ENCODE results near the gene FHL3.

- TF ChIP-seq CTCF (IDR thresholded peaks at IDR 0.05) (no peak), EZH2 (IDR thresholded peaks at IDR 0.05; ENCODE audit: borderline replicate concordance, insufficient read depth, low read depth, low read length, poor library complexity, severe bottlenecking) (no peak)
Observed at GRCh38 chr1:38005195-38006007, at the start of gene FHL3.
